Vagina (tissue), 2 donors: ENCODE measurements around the gene NDUFAF5. TPM values are rescaled to one million over a fixed set of nuclear protein-coding genes. Genes with fewer than 3 reads are reported as not detected.

Experiments used
- DNase-seq, 2 donors: peaks; one replicate each; pipeline ENCODE4 v3.0.0-alpha.2; 2017; ENCODE audit errors: extremely low spot score in 2 of 2
- H3K27ac ChIP-seq: fragments of 200-600 bp; sonication (generic); one replicate; pipeline ENCODE4 v1.5.1; 2019
- H3K27me3 ChIP-seq: fragments of 200-600 bp; sonication (generic); one replicate; pipeline ENCODE4 v1.5.1; 2019
- H3K36me3 ChIP-seq, 2 donors: fragments of 200-600 bp; sonication (generic); one replicate each; pipeline ENCODE4 v1.5.1; 2017 to 2019
- H3K4me1 ChIP-seq: fragments of 200-600 bp; sonication (generic); one replicate; pipeline ENCODE4 v1.5.1; 2019
- H3K4me3 ChIP-seq, 2 donors: fragments of 200-600 bp; sonication (generic); 1 replicate in 1 of 2; 2 replicates in 1 of 2; pipeline ENCODE4 v1.5.1; 2016 to 2019
- H3K9me3 ChIP-seq: fragments of 200-600 bp; sonication (generic); one replicate; pipeline ENCODE4 v1.5.1; 2019
- CTCF ChIP-seq, 3 experiments: fragments of 450-650 bp in 2 of 3; fragments of 200-600 bp in 1 of 3; sonication (generic) in 1 of 3; IDR thresholded peaks; one replicate each; pipeline ENCODE4 v1.5.1; 2017 to 2019; ENCODE audit warnings: antibody characterized with exemption in 3 of 3, mild to moderate bottlenecking in 2 of 3, moderate library complexity in 2 of 3
- POLR2A ChIP-seq, 2 donors: fragments of 450-650 bp; IDR thresholded peaks; one replicate each; pipeline ENCODE4 v1.6.1; 2017; ENCODE audit warnings: antibody characterized with exemption in 2 of 2, mild to moderate bottlenecking in 2 of 2, moderate library complexity in 2 of 2
- POLR2AphosphoS5 ChIP-seq, 2 donors: sonication (generic); formaldehyde crosslinking; IDR thresholded peaks; one replicate each; pipeline ENCODE4 v1.9.0; 2017; ENCODE audit warnings: antibody characterized with exemption in 2 of 2, mild to moderate bottlenecking in 2 of 2, low read depth in 1 of 2; ENCODE audit not compliant: insufficient read depth in 1 of 2
- intact Hi-C: fragments of 100-400 bp; cut with DNase I; formaldehyde crosslinking; loops from one replicate; pipeline ENCODE4 v1.15.1; 2023
- total RNA-seq: library from RNA; depleted of rRNA; stranded (reverse); fragments of >200 nt; gene quantifications from one replicate; pipeline ENCODE4 v1.2.3, GENCODE V29; 2016

NDUFAF5 gene
- total RNA-seq, 1 donor from 2014 or later = 11.3 TPM

GRCh38 chr20:13741879-13742278 is 42.9 kb upstream of the NDUFAF5 start:
- Histone ChIP-seq H3K9me3 (no peaks in the 10 kb centered on the region), H3K27me3 (no peaks in the 10 kb centered on the region), H3K4me3 (no peak overlapping the region), H3K4me1 (no peaks in the 10 kb centered on the region), H3K27ac (no peak overlapping the region), H3K36me3 (peaks cover 0 to 21% of the 10 kb centered on the region in 2 donors)
- intact Hi-C loops = no loop called here
- no peak for DNase-seq
- TF ChIP-seq POLR2AphosphoS5 (IDR thresholded peaks at IDR 0.05; ENCODE audit: insufficient read depth in 1 of 2, low read depth in 1 of 2) = no peak
- no peak for TF ChIP-seq CTCF (IDR thresholded peaks at IDR 0.05)
- TF ChIP-seq POLR2A (IDR thresholded peaks at IDR 0.05) = no peak

- no peak overlapping the region for H3K27ac ChIP-seq
- H3K36me3 ChIP-seq = peaks cover 0 to 21% of the 10 kb centered on the region in 2 donors
- H3K4me3 ChIP-seq = no peak overlapping the region
- no peak for TF ChIP-seq POLR2AphosphoS5 (IDR thresholded peaks at IDR 0.05; ENCODE audit: insufficient read depth in 1 of 2, low read depth in 1 of 2)
- intact Hi-C loops = no loop called here
- DNase-seq = no peak
- H3K9me3 ChIP-seq = no peaks in the 10 kb centered on the region
- H3K4me1 ChIP-seq = no peaks in the 10 kb centered on the region
- no peaks in the 10 kb centered on the region for H3K27me3 ChIP-seq
Observed at GRCh38 chr20:13744352-13744751, 40.5 kb upstream of the NDUFAF5 start.

- peaks cover 0 to 17% of the 10 kb centered on the region in 2 donors for H3K36me3 ChIP-seq
Observed at GRCh38 chr20:13745784-13746183, 39.0 kb upstream of the NDUFAF5 start.

GRCh38 chr20:13749811-13750210 is 35.0 kb upstream of the NDUFAF5 start:
- no peak for TF ChIP-seq POLR2A (IDR thresholded peaks at IDR 0.05)
- intact Hi-C loops = no loop called here
- H3K9me3 ChIP-seq = no peaks in the 10 kb centered on the region
- no peak overlapping the region for H3K4me3 ChIP-seq
- H3K36me3 ChIP-seq = no peaks in the 10 kb centered on the region
- H3K27me3 ChIP-seq = no peaks in the 10 kb centered on the region
- DNase-seq = no peak
- H3K27ac ChIP-seq = no peak overlapping the region
- H3K4me1 ChIP-seq = no peaks in the 10 kb centered on the region

More at GRCh38 chr20:13745784-13746183, 39.0 kb upstream of the NDUFAF5 start:
- intact Hi-C loops = no loop called here
- no peaks in the 10 kb centered on the region for H3K9me3 ChIP-seq
- no peak for TF ChIP-seq CTCF (IDR thresholded peaks at IDR 0.05)
- TF ChIP-seq POLR2AphosphoS5 (IDR thresholded peaks at IDR 0.05; ENCODE audit: insufficient read depth in 1 of 2, low read depth in 1 of 2) = no peak
- no peak for TF ChIP-seq POLR2A (IDR thresholded peaks at IDR 0.05)
- no peak for DNase-seq
- H3K4me1 ChIP-seq = no peaks in the 10 kb centered on the region
- no peak overlapping the region for H3K27ac ChIP-seq
- no peaks in the 10 kb centered on the region for H3K27me3 ChIP-seq
- H3K4me3 ChIP-seq = no peak overlapping the region

GRCh38 chr20:13753436-13754036 is 31.3 kb upstream of the NDUFAF5 start:
- no peak for DNase-seq
- H3K27me3 ChIP-seq = no peaks in the 10 kb centered on the region
- no peak overlapping the region for H3K4me3 ChIP-seq
- no peaks in the 10 kb centered on the region for H3K4me1 ChIP-seq
- intact Hi-C loops = no loop called here
- no peak overlapping the region for H3K27ac ChIP-seq
- TF ChIP-seq CTCF (IDR thresholded peaks at IDR 0.05) (no peak), POLR2A (IDR thresholded peaks at IDR 0.05) (no peak), POLR2AphosphoS5 (IDR thresholded peaks at IDR 0.05; ENCODE audit: insufficient read depth in 1 of 2, low read depth in 1 of 2) (no peak)
- H3K9me3 ChIP-seq = no peaks in the 10 kb centered on the region
- peaks cover 0 to 9% of the 10 kb centered on the region in 2 donors for H3K36me3 ChIP-seq

- Histone ChIP-seq H3K27ac (no peak overlapping the region), H3K4me1 (no peaks in the 10 kb centered on the region), H3K27me3 (no peaks in the 10 kb centered on the region), H3K36me3 (peaks cover 0 to 12% of the 10 kb centered on the region in 2 donors), H3K4me3 (no peak overlapping the region), H3K9me3 (no peaks in the 10 kb centered on the region)
- DNase-seq = no peak
- TF ChIP-seq CTCF (IDR thresholded peaks at IDR 0.05) (no peak), POLR2AphosphoS5 (IDR thresholded peaks at IDR 0.05; ENCODE audit: insufficient read depth in 1 of 2, low read depth in 1 of 2) (no peak)
- intact Hi-C loops = no loop called here
Observed at GRCh38 chr20:13755809-13756208, 29.0 kb upstream of the NDUFAF5 start.
